HG03064 (cell line): ENCODE data around the gene SHLD3.
"Not testable (repeated sequence)": the region's sequence is repeated elsewhere in the genome, so short reads cannot be mapped to it uniquely, and the experiment has no call there.

Experiments used
- ATAC-seq: cut with Tn5 transposase; IDR thresholded peaks from one replicate; pipeline ENCODE4 v1.9.1; 2021; ENCODE audit warnings: low read depth; ENCODE audit not compliant: unreplicated experiment

SHLD3 gene, protein sequence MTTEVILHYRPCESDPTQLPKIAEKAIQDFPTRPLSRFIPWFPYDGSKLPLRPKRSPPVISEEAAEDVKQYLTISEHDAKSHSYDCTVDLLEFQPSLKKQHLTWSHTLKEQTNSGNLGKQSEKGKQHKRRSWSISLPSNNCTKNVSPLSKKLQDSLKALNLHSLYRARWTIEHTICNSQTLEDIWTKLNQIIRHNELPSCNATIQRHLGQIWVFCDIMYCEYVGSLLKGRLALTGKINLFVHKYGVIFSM

DNA sequence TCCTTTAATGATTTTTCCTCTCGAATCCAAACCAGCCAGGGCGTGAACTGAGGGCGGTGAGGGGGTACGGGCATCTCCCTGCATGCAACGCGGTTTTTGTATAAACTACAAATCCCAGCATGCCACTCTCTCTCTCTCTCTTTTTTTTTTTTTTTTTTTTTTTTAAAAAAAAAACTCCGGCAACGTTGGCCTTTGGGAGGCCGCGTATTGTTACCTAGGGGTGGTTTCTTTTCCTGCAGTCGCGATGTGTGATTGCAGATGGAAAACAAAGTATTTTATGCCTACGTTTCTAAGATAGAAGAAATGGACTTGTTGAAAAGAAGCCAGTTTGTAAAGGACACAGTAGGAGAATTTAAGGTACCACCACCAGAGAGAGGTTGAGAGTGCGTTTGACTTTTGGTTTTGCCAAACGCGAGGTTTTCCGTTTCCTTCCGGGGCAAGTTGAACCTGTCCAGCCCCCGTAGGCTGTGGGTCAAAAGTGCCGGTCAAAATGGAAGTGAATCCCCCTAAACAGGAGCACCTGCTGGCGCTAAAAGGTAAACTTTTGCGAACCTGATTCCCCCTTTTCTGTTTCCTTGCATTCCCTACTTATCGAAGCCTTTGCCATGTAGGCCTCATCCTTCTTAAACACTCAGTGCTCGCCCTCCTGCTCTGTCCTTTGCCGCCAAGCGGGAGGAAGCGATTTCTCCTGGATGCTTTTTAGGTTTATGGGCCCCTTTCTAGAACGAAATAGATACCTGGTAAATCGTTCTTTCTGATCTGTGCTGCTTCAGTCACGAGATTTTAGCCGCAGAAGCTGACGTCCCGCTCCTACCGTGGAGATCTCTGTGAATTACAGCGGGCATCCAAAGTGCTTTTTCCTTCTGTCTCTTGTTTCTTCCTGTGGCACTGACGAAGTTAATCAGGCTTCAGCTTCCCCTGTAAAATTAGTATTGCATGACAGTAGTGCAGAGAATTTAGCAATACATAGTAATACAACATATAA lies at the start of gene SHLD3, which contains the start of gene TRAPPC13:
Gene SHLD3, plus strand, starts transcription at position 457 of the 985 bp plus-strand sequence. CDS start 4,561 bp downstream, outside the sequence.
Gene TRAPPC13, plus strand, starts transcription at position 457 of the 985 bp plus-strand sequence. Its CDS starts 34 bp downstream, at position 491.
- peak; percentile 75 for ATAC-seq

DNA sequence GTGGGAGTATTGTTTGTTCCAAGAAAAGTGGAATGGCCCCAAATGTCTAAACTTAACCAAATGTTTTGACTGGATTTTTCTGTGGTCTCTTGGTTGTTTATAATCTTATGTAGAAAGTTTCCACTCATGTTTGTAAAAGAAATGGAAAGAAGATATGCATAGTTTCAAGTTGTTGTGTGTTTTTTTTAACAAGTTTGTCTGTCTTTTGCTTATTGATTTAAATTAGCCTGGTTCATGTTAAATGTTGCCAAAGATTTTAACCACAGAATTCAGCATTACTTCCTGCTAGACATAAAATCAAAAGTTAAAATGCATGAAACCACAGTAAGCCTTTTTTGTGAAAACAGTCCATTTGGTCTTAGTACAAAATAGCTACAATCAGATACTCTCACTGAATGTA lies 47.7 kb upstream of the SHLD3 start:
- no peak for ATAC-seq

DNA sequence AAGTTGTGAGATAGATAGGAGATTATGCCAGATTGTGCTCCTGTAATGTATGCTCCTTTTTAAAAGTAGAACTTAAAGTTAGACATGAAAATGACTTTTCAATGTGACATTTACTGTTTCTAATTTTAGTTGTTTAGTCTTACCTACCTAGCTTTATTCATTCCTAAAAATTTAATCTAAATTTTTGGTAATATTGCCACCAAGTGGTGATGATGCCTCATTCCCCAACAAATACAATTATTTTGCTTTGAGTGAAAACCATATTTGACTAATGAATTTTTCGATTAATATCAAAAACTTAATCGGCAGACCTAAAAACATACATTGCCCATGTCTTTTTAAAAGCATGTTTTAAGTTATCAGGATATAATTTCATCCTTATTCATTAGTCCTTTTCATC lies 36.1 kb upstream of the SHLD3 start:
- ATAC-seq, result no peak

DNA sequence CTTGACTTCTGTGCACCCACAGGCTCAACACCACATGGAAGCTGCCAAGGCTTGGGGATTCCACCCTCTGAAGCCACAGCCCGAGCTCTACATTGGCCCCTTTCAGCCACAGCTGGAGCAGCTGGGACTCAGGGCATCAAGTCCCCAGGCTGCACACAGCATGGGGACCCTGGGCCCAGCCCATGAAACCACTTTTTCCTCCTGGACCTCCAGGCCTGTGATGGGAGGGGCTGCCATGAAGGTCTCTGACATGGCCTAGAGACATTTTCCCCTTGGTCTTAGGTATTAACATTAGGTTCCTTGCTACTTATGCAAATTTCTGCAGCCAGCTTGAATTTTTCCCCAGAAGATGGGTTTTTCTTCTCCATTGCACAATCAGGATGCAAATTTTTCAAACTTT lies 23.1 kb upstream of the SHLD3 start:
- not testable (repeated sequence) for ATAC-seq

DNA sequence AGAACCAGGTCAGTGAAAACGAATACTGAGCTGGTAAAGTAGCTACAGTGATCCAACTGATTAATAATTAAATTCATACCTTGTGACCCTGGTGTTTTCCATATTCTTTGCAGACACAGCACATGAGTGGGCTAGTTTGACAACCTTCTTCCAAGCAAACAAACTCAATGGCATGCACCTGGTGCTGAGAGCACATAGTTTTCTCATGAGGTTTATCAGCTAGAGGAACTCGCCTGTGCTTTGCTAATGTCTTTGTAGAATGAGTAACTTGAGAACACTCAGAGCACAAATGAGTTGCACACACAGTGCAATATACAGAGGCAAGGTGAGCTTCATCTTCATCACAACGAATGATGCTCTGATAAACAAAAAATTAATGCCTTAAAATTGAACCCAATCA lies 13.3 kb upstream of the SHLD3 start:
- no peak for ATAC-seq

DNA sequence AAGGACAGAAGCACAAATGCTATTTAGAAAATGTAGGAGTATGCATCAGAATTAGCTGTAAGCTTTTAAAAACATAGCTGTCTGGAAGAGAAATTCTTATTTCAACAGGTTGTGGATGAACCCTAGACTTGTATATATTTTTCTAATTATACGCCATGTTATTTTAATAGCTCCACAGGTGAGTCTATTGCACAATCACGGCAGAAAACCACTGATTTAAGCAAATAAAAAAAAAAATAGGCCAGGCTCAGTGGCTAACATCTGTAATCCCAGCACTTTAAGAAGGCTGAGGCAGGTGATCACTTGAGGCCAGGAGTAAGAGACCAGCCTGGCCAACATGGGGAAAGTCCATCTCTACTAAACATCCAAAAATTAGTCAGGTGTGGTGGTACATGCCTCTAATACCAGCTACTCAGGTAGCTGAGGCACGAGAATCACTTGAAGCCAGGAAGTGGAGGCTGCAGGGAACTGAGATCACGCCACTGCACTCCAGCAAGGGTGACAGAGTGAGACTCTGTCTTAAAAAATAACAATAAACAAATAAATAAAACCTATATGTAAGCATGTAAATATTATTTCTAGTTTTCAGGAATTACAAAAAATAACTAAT lies 12.4 kb upstream of the SHLD3 start:
- ATAC-seq, result no peak

DNA sequence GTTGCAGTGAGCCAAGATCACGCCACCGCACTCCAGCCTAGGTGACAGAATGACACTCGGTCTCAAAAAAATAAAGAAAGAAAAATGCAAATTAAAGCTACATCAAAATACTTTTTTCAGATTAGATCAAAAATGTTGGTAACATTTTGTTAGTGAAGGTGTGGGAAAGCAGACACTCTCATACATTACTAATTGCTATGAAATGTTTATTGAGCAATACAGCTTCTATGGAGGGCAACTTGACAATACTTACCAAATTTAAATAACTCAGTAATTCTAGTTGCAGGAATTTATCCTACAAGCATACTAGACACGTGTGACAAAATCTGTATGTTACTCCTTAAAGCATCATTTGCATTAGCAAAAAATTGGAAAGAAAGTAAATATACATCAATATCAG lies 4.8 kb upstream of the SHLD3 start:
- no peak for ATAC-seq

DNA sequence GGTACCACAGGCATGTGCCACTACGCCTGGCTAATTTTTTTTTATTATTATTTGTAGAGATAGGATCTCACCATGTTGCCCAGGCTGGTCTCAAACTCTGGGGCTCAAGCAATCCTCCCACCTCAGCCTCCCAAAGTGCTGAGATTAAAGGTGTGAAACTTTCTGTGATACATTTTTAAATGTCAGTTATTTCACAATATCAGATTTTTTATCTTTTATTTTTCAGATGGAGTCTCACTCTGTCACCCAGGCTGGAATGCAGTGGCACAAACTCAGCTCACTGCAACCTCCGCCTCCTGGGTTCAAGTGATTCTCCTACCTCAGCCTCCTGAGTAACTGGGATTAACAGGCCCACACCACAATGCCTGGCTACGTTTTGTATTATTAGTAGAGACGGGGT lies 2.9 kb upstream of the SHLD3 start:
- ATAC-seq, result not testable (repeated sequence)

DNA sequence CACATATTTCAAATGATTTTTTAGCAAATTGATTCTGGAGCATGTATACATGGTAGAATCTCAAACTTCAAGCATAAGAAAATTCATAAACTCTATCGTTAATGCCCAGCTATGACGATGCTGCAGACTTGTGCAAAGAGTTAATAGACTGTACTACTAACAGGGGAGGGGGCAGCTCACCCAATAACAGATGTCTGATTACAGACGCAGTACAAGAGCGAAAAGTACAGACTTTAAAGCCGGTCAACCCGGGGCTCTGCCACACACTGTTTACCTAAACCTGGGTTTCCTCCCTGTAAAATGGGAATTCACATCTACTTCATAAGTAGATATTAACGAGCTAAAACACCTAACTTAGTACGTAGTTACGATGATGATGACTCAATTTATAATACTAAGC lies 1.3 kb upstream of the SHLD3 start:
- ATAC-seq, result no peak

DNA sequence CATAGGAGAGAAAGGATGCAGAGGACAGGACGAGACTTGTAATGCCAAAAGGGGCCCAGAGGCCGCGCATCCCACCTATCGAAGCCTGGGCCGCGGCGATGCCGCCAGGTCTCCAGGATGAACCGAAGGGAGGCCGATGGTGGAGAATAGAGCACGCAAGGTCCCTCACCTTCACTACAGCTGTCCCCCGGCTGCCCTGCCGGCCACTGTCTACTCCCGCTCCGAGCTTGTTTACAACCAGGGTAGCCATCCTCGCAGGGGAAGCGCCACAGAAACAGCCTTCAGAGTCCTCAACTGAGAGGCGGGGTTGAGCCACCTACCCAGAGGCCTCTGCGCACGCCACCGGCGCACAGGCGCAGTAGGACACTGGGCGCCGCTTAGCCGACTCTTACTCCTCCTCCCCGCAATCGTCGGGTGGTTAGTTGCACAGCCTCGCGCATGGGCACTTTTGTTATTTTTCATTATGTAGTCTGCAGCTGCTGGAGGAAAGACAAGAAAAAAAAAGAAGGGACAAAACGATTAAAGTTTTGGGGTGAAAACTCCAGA lies 729 bp upstream of the SHLD3 start, which contains the start of gene TRIM23:
Gene TRIM23, minus strand, starts transcription at position 309 of the 546 bp plus-strand sequence. Its CDS starts 59 bp downstream, at position 250.
- peak; percentile 94 for ATAC-seq

DNA sequence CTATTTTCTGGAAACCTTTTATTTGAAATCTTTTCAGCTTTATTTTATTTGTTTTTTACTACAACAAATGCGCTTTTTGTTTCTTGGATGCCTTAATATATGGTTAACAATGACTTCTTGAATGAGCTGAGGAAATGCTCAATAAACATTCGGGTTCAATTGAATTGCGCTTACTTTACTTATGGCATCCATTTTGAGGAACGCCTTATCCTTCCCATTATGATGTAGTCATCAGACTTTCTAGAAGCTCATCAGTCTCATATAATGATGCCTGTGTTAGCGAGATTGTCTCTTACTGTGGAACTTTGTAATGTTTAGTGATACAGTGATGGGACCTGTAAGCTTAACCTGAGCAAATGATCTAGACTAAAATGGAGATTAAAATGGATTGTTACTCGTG lies 916 bp downstream of the SHLD3 start:
- ATAC-seq, result no peak

DNA sequence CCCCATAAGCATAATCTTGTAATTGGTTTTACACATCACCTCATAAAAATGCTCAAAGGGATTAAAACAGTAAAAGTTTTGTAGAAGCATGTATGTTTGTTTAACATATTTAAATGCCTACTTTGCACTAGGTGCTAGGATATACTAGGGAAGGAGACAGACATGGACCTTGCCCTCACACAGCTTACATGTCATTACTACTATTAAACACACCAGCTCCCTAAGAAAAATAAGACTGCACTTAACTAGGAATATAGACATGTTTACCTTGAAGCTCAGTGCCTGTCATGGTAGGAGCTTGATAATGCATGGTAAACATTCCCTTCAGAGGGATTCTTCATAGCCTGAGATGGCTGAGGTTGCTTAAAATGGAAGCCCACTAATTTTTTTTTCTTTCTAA lies 6.2 kb downstream of the SHLD3 start:
- ATAC-seq, result no peak

DNA sequence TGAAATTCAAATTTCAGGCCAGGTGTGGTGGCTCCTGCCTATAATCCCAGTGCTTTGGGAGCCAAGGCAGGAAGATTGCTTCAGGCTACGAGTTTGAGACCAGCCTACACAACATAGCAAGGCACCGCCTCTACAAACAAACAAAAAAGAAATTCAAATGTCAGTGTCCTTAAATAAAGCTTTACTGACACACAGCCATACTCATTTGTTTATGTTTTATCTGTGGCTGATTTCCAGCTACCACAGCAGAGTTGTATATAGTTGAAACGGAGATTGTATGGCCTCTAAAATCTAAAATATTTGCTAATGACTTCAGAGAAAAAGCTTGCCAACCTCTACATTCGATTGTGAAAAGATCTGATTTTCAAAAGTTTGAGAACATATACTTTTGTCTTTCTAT lies 15.4 kb downstream of the SHLD3 start:
- no peak for ATAC-seq

DNA sequence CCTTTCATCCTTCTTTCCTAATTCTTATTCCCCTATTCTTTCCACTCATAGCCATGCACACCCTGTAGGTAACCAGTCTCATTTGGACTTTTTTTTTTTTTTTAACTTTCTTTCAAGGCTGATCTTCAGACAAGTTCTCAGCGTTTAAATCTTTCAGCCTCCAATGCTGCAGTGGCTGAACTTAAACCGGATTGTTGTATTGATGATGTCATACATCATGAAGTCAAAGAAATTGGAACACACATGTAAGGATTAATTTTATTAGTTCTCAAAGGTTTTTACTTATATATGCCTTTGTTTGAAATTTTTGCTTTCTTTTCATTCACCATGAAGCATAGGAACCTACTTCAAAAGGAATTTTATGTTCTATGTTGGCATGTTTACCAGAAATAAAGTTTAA lies 22.1 kb downstream of the SHLD3 start:
- no peak for ATAC-seq

DNA sequence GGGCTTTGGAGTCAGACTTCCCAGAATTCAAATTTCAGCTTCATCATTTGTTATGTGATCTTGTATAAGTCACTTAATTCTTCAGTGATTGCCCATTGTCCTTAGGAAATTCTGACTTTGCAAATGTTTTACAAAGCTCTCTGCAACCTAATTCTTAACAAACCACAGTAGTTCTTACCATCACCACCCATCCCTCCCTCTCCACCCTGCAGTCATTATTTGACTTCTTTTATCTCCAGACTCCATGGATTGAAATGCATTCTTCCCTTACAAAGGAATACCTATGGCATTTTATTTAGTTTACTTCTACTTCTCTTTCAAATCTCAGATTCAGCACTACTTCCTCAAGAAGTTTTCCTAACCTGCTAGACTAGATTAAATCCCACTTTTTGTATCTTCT lies 23.1 kb downstream of the SHLD3 start:
- ATAC-seq, result no peak

DNA sequence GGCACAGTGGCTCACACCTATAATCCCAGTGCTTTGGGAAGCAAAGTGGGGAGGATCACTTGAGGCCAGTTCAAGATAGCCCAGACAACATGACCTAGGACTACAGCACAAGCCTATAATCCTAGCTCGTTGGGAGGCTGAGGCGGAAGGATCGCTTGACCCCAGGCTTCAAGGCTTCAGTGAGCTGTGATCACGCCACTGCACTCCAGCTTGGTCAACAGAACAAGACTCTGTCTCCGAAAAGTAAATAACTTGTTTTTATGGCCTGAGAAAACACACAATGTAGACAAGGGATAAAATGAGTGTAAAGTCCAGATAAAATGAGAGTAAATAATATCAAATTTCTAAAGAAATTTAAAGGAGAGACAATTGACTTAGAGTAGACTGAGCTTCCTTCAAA lies 26.3 kb downstream of the SHLD3 start:
- no peak for ATAC-seq

DNA sequence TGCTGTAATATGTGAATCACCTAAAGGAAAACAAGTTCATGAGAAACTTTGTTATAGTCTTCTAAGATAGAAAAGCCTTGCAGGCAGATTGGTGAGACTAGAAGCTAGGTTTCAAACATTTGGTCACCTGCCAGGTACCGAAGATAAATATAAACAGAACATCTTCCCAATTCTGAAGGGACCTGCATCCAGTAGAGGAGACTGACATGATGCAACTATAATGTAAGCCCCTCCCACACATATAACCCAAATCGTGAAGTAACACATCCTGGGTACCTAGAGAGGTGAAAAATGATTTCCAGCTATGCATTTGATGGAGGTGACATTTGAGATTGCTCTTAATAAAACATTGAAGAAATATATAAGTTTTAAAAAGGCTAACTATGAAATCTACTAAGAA lies 29.9 kb downstream of the SHLD3 start:
- no peak for ATAC-seq

DNA sequence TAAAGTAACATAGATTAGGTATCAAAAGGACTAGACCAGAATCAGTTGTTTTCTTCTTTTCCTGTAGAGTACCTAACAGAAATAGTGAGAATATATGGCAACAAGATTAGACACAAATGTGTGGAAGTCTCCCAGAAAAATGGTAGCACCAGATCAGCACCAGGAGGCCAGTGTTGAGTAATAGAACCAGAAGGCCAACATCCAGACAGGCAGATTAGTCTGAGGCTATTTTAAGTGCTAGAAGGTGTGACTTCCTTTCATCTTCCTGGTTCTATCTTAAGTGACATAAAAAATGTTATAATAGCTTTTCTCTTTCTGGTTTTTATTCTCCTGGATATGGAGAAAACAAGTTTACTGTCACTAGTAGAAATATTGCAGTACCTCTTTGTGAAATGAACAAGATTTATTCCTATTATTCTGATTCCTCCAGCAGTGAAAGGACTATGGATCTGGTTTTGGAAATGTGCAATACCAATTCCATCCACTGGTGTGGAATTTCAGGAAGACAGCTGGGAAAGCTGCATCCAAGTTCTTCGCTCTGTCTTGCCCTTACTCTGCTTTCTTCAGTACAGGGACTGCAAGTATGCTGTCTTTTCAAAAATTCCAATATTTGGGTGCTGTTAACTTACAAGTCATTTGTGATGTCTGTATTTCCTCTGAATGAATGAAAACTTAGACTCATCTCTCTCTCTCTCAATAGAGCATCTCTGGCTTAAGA lies 39.1 kb downstream of the SHLD3 start:
- ATAC-seq, result no peak

DNA sequence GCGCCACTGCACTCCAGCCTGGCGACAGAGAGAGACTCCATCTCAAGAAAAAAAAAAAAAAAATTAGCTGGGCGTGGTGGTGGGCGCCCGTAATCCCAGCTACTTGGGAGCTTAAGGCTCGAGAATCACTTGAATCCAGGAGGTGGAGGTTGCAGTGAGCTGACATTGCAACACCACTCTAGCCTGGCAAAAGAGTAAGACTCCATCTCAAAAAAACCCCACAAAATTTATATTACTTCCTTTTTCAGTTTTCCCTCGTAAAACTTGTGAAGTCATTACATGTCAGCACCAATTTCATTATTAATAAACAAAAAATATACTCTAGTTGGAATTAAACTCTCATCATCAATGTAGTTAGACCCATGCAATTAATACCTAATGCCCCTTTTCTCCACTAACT lies 43.9 kb downstream of the SHLD3 start:
- no peak for ATAC-seq

DNA sequence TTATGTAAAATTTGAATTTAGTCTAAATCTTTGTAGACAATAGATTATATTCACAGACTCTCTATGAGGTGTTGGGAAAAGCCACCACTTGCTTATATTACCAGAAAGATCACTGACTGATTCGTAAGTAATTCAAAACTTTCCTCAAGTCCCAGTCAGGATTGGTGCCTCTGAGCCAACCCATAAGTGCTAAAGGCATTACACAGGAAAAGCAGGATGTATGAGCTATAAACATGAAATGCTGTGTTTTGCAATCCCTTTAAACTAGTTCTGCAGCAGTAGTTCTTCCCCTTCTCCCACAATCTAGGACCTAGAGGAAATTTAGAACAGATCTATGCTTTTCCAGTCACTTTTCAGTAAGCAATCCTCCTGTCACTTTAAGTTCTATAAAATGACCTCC lies 48.0 kb downstream of the SHLD3 start:
- no peak for ATAC-seq
